ENCODE results near the gene ACTR3.

The ACTR3 gene

DNA sequence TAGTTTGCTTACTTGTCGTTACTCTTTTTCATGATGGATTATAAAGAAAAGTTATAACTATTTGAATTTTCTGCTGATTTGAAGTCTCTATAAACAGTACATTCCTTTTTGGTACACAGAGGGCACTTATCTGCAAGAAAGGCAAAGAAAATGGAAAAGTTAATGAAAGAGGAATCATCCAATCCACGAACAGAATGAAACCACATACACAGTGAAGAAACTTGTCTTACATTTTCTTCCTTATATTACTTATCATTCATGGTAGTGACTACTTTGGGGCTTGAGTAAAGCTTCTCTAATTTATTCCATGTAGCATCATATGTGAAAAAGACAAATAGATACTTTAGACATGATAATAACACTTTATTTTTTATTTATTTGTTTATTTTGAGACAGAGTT is 14.8 kb upstream of the ACTR3 start:
- TF ChIP-seq, protein P1, sequence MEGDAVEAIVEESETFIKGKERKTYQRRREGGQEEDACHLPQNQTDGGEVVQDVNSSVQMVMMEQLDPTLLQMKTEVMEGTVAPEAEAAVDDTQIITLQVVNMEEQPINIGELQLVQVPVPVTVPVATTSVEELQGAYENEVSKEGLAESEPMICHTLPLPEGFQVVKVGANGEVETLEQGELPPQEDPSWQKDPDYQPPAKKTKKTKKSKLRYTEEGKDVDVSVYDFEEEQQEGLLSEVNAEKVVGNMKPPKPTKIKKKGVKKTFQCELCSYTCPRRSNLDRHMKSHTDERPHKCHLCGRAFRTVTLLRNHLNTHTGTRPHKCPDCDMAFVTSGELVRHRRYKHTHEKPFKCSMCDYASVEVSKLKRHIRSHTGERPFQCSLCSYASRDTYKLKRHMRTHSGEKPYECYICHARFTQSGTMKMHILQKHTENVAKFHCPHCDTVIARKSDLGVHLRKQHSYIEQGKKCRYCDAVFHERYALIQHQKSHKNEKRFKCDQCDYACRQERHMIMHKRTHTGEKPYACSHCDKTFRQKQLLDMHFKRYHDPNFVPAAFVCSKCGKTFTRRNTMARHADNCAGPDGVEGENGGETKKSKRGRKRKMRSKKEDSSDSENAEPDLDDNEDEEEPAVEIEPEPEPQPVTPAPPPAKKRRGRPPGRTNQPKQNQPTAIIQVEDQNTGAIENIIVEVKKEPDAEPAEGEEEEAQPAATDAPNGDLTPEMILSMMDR (IDR thresholded peaks at IDR 0.05; ENCODE audit: control insufficient read depth, extremely low read depth, insufficient read depth), result no peak
- DNase-seq (ENCODE audit: low read depth), result no peak
- no peak overlapping the region for H3K4me3 ChIP-seq (ENCODE audit: low read depth, low read length)

DNA sequence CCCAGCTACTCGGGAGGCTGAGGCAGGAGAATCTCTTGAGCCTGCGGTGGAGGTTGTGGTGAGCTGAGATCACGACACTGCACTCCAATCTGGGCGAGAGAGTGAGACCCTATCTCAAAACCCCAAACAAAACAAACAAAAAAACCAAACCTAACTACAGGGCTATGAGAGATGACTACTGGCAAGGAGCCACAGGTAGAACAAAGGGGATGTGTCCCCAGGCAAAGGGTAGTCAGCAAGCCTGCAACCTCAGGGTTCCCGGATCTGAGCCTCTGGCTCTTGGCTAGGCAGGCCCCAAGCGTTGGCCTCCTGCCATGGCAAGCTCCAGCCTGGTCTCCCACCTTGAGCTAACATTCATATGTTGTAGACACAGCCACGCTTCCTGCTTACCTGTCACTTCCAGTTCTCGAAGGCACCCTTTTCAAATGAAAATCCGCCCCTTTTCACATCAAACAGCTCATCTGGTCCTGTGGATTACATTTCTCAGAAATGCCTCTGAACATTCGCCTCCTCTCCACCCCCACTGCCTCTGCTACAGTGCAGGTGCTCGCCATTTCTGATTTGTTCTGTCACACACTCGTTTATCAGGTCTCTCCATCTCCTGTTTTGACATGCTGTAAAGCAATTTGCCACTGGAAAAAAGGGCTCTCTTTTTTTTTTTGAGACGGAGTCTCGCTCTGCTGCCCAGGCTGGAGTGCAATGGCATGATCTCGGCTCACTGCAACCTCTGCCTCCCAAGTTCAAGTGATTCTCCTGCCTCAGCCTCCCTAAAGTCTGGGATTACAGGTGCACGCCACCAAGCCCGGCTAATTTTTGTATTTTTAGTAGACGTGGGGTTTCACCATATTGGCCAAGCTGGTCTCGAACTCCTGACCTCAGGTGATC is 13.1 kb upstream of the ACTR3 start:
- H3K4me3 ChIP-seq (ENCODE audit: low read depth, low read length), result no peak overlapping the region
- DNase-seq (ENCODE audit: low read depth), result no peak
- TF ChIP-seq, protein P1 (IDR thresholded peaks at IDR 0.05; ENCODE audit: control insufficient read depth, extremely low read depth, insufficient read depth), result no peak

DNA sequence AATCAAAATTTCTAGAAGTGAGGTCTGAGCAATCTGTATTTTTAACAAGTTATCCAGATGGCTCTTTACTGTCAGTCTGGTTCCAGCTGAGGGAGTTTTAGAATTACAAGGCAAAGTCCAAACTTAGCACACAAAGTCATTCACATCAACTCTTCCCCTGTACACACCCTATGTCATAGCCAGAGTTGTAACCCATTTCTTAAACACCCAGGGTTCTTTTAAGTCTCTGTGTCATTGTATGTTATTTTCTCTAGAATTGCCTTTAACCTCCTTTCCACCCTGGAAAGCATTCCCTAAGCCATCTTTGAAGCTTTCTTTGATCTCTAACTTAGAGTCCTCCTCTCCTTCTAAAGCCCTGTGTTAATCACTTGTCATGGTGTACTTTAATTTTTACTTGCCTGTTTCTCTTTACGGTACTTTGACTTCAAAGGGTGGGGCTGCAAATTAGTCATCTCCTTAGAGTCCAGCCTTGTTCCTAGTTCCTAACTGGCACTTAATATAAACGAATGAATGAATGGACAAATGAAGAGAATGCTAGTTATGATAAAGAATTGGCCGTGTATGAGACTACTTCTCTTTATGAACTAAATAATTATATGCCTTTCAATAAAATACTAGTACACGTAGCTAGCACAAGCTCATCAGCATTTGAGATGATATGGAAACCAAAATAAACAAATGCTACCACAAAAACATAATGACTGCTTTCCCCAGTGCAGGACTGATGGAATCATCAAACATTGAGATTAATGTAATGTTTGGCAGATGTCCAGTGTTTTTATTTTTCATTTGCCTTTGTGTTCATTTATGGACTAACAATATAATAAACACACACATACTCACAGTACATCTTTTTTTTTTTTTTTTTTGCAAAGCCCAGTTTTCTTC is 11.9 kb upstream of the ACTR3 start:
- H3K4me3 ChIP-seq (ENCODE audit: low read depth, low read length), result no peak overlapping the region
- no peak for DNase-seq (ENCODE audit: low read depth)
- TF ChIP-seq, protein P1 (IDR thresholded peaks at IDR 0.05; ENCODE audit: control insufficient read depth, extremely low read depth, insufficient read depth), result no peak

DNA sequence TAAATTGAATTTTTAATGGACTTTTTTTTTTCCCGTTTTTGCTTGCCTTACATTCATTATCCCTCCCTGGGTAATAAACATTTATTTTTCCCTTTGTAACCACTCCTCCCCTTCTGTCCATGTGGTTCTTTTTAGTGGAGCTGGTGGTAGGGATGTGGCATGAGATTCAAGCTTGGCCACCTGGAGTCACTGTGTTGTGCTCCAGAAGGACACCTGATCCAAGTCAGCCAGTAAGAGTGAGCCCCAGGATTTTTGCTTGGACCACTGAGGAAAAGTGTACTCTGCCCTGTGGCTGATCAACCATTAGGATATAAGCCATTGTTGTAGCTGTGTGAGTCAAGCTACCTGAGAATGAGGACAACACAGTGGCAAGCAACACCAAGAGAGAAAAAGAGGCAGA is 11.1 kb upstream of the ACTR3 start:
- DNase-seq (ENCODE audit: low read depth), result no peak
- TF ChIP-seq, protein P1 (IDR thresholded peaks at IDR 0.05; ENCODE audit: control insufficient read depth, extremely low read depth, insufficient read depth), result 0 out of 2 replicates have a peak, but pooled peaks have one; percentile 6
- H3K4me3 ChIP-seq (ENCODE audit: low read depth, low read length), result no peak overlapping the region

DNA sequence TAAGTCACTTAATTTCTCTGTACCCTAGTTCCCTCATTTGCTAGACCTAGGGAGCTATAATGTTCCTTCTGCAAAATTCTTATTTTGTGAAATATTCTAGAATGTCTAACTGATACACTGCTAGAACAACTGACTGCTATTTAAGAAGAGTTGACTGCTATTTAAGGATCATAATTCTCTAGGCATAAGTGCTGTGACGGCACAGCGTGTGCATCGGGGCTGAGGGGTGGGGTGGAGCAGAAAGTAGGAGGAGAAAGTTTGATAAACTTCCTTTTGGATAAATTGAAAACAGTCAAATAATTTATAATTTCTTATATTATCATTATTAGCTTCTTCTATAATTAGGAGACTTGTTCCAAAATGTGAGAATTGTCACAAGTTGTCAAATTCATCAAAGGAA is 10.4 kb upstream of the ACTR3 start:
- H3K4me3 ChIP-seq (ENCODE audit: low read depth, low read length), result no peak overlapping the region
- no peak for DNase-seq (ENCODE audit: low read depth)
- TF ChIP-seq, protein P1 (IDR thresholded peaks at IDR 0.05; ENCODE audit: control insufficient read depth, extremely low read depth, insufficient read depth), result no peak

DNA sequence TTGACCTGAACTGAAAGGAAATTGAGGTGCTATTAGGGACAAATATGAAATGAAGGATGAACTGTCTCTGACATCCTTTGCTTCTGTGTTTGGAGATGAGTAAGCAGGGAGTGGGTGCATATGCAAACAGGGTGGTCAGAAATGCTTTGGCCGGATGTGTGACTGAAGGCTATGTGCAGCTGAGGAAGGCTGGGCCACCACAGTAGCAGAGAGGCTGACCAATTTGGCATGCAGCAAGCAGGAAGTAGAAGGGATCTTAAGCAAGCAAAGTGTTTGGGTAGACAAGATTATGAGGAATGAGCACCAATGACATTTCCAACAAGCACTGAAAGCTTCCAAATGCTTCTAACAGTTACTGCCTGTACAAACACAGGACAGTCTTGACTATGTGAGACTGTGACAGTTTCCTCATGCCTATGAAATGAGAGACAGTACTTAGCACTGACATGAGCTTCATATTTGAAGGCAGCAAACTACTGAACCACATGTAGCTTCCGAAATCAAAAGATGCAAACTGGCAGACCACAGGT is 3.3 kb upstream of the ACTR3 start:
- H3K4me3 ChIP-seq (ENCODE audit: low read depth, low read length), result no peak overlapping the region
- TF ChIP-seq, protein P1 (IDR thresholded peaks at IDR 0.05; ENCODE audit: control insufficient read depth, extremely low read depth, insufficient read depth), result no peak
- DNase-seq (ENCODE audit: low read depth), result peak; percentile 89

Measured in LNCaP clone FGC (cell line).